GM18519 (cell line): ENCODE data around the gene MACROD1.
"Not testable (repeated sequence)": the region's sequence is repeated elsewhere in the genome, so short reads cannot be mapped to it uniquely, and the experiment has no call there.

Experiments
- ATAC-seq: cut with Tn5 transposase; IDR thresholded peaks from one replicate; pipeline ENCODE4 v1.9.1; 2021; ENCODE audit warnings: mild to moderate bottlenecking, moderate library complexity; ENCODE audit not compliant: unreplicated experiment, low FRiP score

The MACROD1 gene

DNA sequence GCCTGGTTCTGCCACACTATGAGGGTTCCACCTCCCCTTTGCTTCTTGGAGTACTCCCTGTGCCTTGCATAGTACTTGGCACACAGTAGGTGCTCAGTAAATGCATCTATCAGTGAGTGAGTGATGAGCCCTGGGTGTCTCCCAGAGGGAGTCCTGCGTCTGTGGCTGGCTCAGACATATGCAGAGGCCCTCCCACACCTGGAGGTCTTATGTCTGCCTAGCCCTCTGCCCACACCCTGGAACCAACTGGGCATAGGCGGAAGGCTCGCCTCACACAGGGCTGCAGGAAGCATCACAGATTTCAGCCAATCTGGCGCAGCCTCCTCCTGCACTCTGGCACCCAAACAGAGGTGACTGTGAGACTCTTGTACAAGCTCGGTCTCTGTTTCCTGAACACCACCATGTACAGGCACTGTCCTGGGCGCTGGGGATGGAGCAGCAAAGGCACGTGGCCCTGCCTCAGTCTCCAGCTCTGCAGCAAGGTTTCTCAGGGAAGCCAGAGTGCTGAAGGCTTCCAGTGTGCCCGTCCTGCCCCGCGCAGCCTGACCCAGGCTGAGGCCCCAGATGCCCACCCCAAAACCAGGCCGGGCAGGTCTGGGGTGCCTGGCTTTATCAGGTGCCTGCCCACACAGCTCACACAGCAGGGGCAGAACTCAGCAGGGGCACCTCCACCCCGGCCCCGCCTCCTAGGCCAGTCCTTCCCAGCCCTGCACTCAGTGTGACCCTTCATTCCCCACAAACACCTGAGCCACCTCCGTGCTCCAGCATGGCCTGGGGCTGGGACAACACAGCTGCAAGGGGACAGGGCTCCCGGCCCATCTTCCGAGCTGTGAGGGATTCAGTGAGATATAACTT, 103.5 kb downstream of the MACROD1 start:
- no peak for ATAC-seq

DNA sequence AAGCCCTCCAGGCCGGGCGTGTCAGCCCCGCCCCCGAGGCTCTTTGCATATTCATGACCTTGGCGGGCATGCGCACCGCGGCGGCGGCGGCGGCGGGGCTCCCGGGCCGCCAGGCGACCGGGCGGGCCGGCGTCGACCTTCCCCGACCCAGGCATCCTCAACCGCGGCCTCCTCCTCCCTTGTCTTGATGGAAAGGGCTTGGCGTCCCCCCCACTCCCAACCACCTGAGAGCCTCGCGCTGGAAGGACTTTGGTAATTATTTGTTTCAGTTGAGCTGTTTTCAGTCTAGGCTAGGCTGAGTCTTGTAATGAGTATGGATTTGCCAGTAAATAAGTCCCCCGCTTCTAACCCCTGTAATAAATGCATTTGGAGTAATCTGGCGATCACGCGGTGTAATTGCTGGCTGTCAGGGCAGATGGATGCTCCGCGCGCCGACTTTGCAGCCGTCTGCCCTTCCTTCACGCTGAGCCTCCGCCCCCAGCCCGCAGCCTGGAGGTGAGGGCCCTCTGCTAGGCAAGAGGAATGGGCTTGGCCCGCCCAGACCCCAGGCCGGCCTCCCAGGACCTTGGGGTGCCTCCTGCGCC, 105.0 kb downstream of the MACROD1 start:
- ATAC-seq = no peak

DNA sequence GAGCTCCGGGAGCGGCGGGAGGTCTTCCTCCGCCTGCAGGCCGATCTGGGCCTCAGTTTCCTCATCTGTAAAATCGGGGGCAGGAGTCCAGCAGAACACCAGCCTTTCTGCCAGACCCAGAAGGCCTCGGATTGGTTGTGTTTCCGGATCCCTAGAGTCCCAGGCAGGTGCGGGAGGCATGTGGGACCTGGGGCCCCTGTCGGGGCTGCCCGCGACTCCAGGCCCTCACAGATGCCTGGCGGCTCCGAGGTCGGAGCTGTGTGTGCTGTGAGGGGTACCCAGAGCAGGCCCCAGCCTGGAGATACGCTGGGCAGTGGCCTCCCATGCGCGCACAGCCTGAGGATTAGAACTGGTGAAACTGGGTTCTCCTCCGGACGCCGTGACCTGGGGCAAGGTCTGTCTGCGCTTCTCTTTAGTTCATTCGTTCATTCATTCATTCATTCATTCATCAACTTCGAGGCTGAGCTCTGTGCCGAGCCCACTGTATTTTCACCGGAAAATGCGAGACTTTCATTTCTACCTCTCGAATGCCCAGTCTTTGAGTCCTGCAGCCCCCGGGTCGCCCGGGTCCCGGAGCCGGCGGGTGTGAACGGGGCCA, 105.6 kb downstream of the MACROD1 start:
- no peak for ATAC-seq

DNA sequence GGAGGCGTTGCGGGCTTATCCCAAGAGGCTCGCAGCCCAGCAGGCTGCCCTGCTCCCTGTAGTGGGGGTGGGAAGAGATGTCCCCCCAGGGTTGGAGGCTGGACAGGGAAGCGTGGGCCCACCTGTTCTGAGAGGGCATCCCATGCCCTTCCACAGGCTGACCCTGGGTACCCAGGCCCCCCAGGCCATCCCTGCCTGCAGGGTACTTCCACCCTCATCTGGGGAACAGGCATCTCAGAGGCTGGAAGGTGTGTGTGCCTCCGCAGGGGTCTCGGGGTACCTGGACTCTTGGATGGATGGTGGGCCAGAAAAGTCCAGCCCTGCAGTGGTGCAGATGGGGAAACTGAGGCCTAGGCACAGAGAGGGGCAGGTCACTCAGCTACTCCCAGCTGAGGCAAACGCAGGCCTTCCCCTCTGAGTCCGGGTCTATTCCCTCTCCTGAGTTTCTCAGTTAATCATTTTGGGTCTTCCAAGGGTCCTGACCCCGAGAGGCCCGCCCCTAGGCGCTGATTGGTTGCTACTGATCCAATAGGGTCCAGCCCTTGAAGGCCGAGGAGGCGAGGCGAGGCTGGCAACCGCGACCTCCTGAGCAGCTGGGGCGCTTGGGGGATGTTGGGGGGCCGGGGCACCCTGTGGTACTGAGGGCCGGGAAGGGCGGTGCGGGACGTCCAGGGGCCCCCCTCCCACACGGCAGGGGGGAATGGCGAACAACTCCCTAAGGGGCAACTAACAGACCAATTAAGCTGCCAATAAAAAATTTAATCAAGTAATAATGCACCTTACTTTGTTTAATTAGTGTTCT, 106.4 kb downstream of the MACROD1 start:
- no peak for ATAC-seq

DNA sequence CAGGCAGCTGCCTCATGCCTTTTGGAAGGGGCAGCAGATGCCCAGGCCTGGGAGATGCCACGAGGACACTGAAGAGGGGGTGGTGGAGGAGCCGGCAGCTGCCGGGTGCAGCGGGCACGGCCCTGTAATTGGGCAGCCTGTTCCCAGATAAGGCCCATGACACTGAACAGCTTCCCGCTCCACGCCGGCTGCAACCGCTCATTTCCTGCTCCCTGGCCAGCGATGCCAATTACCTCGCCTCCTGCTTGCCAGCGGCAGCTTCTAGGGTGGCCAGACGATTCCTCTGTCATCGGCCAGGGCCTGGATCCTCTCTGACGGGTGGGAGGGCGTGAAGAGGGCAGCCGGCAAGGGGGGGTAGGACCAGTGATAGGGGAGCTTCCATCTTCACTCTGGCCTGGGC, 107.4 kb downstream of the MACROD1 start:
- ATAC-seq = no peak

DNA sequence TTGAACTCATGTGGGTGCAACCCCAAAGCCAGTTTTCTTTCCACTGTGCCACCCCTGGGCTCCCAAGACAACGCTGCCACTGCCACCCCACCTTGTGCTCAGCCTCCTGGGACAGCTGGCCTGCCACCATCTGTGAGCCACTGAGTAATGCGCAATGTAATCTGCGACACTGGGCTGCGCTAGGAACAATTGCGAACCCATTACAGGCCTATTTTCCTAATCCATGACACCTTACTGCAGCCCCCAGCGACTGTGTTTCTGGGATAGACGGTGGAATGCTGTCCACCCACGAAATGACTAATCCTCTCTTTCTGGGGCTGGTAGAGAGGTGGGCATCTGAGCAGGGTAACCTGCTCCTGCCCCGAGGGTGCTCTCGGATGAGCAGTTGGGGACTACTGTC, 108.0 kb downstream of the MACROD1 start:
- ATAC-seq = no peak

DNA sequence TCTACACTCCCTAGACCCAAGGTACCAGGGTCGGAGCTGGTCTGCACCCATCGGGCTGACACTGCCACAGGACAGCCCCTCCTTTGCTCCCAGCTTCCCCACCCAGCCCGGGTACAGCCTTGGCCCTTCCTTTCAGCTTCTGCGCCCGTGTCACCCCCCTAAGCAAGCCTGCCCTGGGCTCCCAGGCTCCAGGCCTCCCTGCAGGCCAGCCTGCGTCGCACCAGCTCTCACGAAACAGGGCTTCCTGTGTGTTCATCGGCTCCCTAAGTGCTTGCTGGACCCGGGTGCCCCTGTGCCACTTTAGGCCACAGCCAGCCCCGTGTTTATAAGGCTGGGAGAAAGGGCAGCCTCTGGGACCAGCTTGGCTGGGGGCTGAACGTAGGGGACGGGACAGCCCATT, 109.1 kb downstream of the MACROD1 start:
- no peak for ATAC-seq

DNA sequence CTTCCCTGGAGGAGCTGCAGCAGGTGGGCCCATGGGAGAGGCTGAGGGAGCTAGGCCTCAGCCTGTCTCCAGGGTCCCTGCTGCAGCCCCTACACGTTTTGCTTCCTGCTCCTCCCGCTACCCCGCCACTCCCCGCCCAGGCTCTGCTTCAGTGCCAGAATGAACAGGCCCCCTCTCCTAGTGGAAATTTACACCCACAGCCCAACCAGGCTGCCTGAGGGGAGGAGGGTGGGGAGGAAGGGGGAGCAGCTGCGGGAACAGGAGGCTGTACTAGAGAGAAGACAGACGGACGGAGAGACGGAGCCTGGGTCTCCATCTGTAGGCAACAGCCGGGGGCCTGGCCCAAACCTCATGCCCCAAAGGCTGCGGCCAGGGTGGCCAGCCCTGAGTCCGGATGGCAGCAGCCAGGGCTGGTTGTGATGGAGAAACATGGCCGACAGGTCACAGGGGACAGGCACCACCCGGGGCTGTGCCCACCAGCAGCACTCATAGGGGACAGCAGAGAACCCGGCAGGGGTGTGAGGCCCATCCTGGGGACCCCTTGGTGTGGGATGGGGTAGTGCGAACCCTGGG, 109.6 kb downstream of the MACROD1 start:
- no peak for ATAC-seq

DNA sequence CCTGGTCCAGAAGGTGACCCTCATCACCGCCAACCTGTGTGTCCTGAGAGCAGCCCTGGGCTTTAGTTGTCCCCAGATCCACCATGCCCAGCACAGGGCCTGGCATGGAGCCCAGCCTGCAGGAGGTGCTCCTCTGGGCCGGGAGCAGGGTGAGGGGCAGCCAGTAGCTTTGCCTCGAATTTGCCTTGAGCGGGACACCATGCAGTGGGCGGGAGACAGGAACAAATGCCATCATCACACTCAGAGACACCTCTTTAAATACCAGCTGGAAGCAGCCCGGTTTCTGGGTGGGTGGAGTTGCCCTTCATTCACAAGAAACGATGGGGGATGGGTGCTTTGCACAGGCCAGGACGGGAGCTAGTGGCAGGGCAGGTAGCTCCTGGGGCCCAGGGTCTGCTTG, 110.8 kb downstream of the MACROD1 start:
- no peak for ATAC-seq

DNA sequence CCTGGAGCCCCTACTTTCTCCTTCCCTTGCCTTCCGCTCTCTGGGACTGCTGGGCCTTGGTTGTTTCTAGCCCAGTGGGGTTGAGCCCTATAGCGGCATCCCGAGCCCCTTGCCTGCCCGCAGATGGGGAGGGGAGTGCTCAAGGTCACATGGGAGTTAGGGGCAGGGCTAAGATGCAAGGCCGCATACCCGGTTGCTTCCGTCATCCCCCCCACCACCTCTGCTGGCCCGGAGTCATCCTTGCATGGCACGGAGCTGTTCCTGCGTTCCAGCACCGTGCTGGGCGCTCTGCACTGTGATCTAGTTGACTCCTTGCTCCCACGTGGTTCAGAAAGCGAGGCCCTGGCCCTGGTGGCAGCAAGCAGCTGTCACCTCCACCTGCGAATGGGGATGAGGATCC, 112.2 kb downstream of the MACROD1 start:
- no peak for ATAC-seq

DNA sequence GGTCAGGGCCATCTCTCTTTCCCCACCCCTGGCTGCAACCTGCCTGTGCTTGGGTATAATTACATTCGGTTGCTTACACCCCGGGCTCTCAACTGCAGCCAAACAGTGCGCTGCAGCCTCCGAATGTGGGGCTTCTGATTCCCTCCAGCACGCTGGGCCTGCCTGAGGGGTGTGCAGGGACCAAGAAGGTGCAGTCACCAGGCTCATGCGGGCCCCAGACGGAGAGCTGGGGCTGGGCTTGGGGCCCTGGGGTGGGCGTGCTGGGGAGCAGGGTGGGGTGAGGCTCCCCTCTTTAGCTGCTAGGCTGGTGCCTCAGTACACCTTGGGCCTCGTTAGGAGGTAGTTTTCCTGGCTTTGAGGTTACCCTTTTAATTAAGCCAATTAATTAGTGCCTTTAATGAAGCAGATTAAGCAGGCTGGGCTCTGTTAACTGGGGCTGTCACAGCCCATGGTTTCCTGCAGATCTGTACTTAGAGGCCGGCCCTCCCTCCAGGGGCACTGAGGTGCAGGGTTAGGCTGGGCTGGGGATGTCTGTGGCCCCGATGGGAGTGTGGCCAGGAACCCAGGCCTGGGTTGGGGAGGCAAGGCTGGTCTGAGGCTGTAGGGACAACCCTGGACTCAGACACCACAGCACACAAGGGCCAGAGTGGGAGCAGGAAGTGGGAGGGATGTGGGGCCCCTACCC, 112.8 kb downstream of the MACROD1 start:
- no peak for ATAC-seq

DNA sequence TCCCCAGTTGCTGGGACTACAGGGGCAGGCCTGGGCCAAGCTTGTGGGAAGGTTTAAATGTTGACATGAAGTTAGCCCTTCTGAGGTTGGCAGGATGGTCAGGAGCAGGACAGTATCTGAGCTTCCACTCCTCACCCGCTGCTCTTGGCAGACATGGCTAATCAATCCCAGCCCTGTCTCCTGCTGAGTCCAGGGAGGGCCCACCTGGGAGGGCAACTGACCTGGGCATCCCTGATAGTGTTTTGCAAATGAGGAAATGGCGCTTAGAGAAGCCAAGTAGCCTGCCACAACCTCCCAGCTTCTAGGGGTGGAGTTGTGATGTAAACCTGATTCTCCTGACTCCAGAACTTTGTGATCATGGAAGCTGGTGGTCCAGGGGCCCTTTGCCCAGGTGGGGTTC, 113.5 kb downstream of the MACROD1 start:
- ATAC-seq = no peak

DNA sequence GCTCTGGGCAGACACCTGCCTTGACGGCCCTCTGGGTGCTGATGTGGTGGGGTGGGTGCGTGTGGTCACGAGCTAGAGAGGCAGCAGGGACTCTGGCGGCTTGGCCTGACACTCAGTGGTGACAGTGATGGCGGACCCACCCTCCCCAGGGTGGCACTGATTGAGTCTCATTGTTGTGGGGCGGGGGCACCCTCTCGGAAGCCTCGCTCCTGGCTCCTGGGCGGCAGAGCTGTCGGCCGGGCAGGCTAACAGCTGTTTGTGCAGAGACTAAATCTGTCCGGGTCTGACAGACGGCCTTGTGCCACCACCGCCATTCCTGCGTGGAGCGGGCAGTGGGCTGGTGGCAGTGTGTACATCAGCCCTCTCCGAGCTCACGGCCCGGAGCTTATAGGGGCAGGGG, 114.6 kb downstream of the MACROD1 start:
- no peak for ATAC-seq

DNA sequence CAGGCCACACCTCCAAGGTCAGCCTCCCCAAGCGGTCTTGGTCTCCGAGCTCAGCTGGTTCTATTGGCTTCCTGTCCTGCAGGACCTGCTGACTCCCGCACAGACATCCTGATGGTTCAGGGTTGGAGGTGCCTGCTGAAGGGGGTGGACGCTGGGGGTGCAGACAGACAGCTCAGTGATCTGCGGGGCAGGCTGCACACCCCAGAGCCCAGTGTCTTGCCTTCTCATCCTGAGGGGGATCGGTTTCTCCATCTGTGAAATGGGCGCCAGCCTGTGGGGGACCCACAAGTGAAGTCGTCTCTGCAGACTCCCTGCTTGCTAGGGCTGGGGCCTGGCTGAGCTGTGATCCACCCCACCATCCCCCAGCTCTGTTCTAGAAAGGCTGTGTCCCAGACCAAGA, 116.4 kb downstream of the MACROD1 start:
- no peak for ATAC-seq

DNA sequence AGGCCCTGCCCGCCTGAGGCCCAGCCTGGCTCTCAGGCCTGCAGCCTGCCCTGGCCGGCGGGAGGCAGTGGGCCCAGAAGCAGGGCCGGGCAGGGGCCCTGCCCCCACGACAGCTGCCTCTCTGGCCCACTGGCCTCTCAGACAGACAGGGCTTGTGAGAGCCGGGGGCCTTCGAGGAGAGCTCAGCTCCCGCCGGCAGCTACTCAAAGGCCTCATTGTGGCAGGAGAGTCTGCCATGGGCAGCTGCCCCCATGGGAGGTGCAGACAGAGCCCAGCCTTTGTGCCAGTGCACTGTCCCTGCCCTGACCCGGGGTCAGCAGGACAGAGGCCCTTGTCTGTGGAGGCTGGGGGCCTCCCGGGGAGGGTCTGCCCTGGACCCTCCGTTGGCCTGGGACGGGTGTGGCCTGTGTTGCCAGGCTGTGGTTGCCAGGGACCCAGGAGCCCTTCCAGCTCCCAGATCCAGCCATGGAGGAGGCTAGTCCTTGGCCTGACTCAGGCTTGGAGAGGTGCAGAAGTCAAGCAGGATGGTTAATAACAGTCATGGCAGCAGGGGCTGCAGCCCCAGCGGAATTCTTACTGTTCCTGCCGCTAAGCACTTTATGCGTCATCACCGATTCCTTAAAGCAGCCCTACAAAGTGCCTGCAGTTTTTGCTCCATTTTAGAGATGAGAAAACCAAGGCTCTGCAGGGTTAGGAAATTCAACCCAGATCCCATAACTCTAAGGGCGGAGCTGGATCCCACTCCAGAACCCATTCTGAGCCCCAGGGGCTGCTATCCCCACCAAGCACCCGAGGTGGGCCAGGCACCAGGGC, 117.7 kb downstream of the MACROD1 start:
- no peak for ATAC-seq

DNA sequence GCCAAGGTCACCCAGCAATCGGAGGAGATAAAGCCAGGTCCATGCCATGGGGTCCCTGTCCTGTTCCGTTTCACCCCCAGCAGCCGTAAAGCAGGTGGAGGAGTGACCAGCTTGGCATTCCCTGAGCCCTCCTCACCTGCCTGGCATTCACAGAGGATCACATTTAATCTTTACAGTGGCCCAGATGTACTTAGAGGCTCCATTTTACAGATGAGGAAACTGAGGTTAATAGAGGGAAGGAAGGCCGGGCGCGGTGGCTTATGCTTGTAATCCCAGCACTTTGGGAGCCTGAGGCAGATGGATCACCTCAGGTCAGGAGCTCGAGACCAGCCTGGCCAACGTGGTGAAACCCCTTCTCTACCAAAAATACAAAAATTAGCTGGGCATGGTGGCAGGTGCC, 118.5 kb downstream of the MACROD1 start:
- ATAC-seq = not testable (repeated sequence)

DNA sequence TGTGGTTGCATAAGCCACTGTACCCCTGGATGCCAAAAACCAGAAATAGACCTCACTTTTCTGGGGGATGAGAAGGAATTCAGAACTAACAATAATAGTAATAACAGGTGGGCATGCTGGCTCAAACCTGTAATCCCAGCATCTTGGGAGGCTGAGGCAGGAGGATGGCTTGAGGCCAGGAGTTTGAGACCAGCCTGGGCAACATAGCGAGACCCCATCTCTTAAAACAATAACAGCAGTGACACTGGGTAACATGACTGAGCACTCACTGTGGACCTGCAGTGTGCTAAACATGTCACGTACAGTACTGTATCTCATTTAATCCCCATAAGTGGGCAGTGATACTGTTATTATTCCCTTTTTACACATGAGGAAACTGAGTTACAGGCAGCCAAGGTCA, 120.2 kb downstream of the MACROD1 start:
- no peak for ATAC-seq

DNA sequence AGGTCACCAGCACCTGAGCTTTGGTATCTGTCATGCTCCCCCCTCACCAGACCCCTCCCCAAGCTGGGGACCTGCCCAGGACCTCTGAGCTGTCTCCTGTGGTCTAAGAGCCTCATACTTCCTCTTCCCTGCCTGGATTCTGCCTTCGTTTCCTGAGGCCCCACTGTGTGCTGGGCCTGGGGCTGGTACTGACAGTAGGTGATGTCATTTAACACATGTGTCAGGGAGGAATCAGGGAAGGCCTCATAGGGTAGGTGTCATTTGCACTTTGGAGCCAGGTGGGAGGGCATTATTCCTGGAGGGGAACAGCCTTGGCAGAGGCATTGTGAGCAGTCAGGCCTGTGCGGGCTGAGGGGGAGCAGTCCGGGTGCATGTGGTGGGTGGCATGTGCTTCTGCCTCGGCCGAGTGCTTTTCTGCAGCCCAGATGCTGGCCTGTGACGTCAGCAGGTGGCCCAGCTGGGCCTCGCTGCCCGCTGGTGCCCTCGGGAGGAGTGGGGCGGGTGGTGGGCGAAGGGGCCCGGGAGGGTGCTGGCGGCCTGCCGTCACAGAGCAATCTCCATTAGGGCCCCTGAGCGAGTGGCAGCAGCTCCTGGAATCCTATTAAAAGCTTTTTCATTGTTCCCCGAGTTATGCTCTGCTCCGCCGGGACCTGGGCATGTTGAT, 121.1 kb downstream of the MACROD1 start:
- no peak for ATAC-seq

DNA sequence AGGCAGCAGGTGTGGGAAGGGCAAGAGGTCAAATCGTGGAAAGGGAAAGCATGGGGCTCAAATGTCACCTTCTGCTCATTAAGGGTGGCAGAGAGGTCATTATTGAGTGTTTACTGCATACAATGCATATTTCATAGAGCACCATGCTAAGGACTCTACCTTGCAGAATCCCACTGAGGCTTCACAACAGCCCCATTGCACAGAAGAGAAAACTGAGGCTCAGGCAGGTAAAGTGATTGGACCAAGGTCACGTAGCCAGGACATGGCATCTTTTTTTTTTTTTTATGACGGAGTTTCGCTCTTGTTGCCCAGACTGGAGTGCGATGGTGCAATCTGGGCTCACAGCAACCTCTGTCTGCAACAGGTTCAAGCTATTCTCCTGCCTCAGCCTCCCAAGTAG, 122.4 kb downstream of the MACROD1 start:
- ATAC-seq = no peak
